Fibroblast of lung (primary cell): ENCODE measurements around the gene DCST2. TPM values are rescaled to one million over a fixed set of nuclear protein-coding genes. Genes with fewer than 3 reads are reported as not detected.

Experiments
- DNase-seq, 2 donors: peaks; one replicate each; pipeline versions ENCODE4 v3.0.0 to v3.0.0-alpha.2; 2010; ENCODE audit warnings: low read depth in 2 of 2
- H2AFZ ChIP-seq: 2 replicates; pipeline ENCODE4 v1.5.1; 2012; ENCODE audit warnings: low read length, control low read depth, inconsistent platforms
- H3K27ac ChIP-seq: 2 replicates; pipeline ENCODE4 v1.5.1; 2011; ENCODE audit warnings: low read length, control low read depth; ENCODE audit not compliant: insufficient read depth
- H3K27me3 ChIP-seq: 2 replicates; pipeline ENCODE4 v1.5.1; 2011; ENCODE audit warnings: mild to moderate bottlenecking, low read length; ENCODE audit not compliant: control insufficient read depth, insufficient read depth
- H3K36me3 ChIP-seq: 2 replicates; pipeline ENCODE4 v1.5.1; 2011; ENCODE audit warnings: low read length; ENCODE audit not compliant: control insufficient read depth, insufficient read depth
- H3K4me1 ChIP-seq: 2 replicates; pipeline ENCODE4 v1.5.1; 2011; ENCODE audit warnings: low read length; ENCODE audit not compliant: control insufficient read depth, insufficient read depth; ENCODE audit errors: extremely low read depth
- H3K4me2 ChIP-seq: 2 replicates; pipeline ENCODE4 v1.5.1; 2011; ENCODE audit warnings: low read length, control low read depth; ENCODE audit not compliant: insufficient read depth; ENCODE audit errors: extremely low read depth
- H3K4me3 ChIP-seq, 4 experiments: fragments of 200-600 bp in 1 of 4; sonication (generic) in 1 of 4; replicated peaks in 1 of 4; 2 replicates each; pipeline ENCODE4 v1.5.1; 2011 to 2016; ENCODE audit warnings: low read length in 4 of 4, low read depth in 3 of 4, mild to moderate bottlenecking in 3 of 4, control low read depth in 2 of 4, inconsistent platforms in 1 of 4, mixed read lengths in 1 of 4; ENCODE audit not compliant: insufficient read depth in 1 of 4; ENCODE audit errors: control extremely low read depth in 1 of 4
- H3K79me2 ChIP-seq: 2 replicates; pipeline ENCODE4 v1.5.1; 2012; ENCODE audit warnings: mild to moderate bottlenecking, low read length, inconsistent platforms; ENCODE audit not compliant: control insufficient read depth, insufficient read depth
- H3K9ac ChIP-seq: 2 replicates; pipeline ENCODE4 v1.5.1; 2011; ENCODE audit warnings: mild to moderate bottlenecking, low read length, control low read depth; ENCODE audit not compliant: insufficient read depth
- H3K9me3 ChIP-seq: 2 replicates; pipeline ENCODE4 v1.5.1; 2012; ENCODE audit warnings: low read depth, low read length; ENCODE audit not compliant: control insufficient read depth, insufficient read depth
- H4K20me1 ChIP-seq: 2 replicates; pipeline ENCODE4 v1.5.1; 2011; ENCODE audit warnings: low read length; ENCODE audit not compliant: control insufficient read depth, insufficient read depth; ENCODE audit errors: extremely low read depth
- EZH2 ChIP-seq: IDR thresholded peaks from 2 replicates; pipeline ENCODE4 v1.5.1; 2012; ENCODE audit warnings: low read length, control low read depth, mild to moderate bottlenecking; ENCODE audit errors: missing control alignments
- polyA plus RNA-seq, 2 donors: library from polyadenylated mRNA; depleted of rRNA in 1 of 2; stranded (reverse) in 1 of 2; unstranded in 1 of 2; fragments of >200 nt; gene quantifications; 2 replicates each; pipeline ENCODE4 v1.2.1, GENCODE V29; 2011 to 2012; ENCODE audit warnings: missing spikeins in 1 of 2
- total RNA-seq: library from RNA; depleted of rRNA; stranded (reverse); fragments of >200 nt; gene quantifications from 2 replicates; pipeline ENCODE4 v1.2.1, GENCODE V29; 2014
- TF ChIP-seq, protein P1 (sequence below), 2 donors: IDR thresholded peaks in 1 of 2; conservative IDR thresholded peaks in 1 of 2; 1 replicate in 1 of 2; 2 replicates in 1 of 2; pipeline ENCODE4 v1.5.1; 2011 to 2012; ENCODE audit warnings: low read length in 2 of 2, control low read depth in 1 of 2, inconsistent platforms in 1 of 2, low read depth in 1 of 2, mild to moderate bottlenecking in 1 of 2

The DCST2 gene
- total and polyA plus RNA-seq, 2 donors (not counting 1 experiment from before 2014, with no cell fraction given), result 0.06 to 0.17 TPM

DNA sequence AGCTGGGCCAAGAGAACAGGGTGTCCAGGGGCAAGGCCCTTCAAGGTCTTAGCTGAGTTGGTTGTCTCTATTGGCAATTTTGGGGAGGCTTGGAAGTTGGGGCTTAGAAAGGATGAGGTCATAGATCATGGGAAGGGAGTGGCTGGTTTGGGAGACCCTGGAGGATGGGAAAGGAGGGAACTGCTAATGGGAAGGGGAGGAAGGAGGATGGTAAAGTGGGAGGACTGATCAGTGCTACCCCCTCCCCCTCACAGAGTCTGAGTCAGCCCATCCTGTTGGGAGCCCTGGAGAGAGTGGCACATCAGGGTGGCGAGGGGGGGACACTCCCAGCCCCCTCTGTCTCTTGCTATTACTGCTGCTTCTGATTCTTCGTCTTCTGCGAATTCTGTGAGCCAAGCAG, 35.0 kb upstream of the DCST2 start:
- H3K4me3 ChIP-seq, result no peak overlapping the region
- H3K4me2 ChIP-seq, result no peak overlapping the region
- no peak overlapping the region for H3K9ac ChIP-seq
- H3K27ac ChIP-seq, result no peak overlapping the region
- H3K79me2 ChIP-seq, result no peaks in the 10 kb centered on the region
- peaks cover 11% of the 10 kb centered on the region for H3K27me3 ChIP-seq
- H3K36me3 ChIP-seq, result no peaks in the 10 kb centered on the region
- H4K20me1 ChIP-seq, result no peaks in the 10 kb centered on the region
- H3K4me1 ChIP-seq, result peaks cover 5% of the 10 kb centered on the region
- DNase-seq, result no peak
- H2AFZ ChIP-seq, result no peak overlapping the region
- TF ChIP-seq EZH2, result no peak
- TF ChIP-seq, protein P1, sequence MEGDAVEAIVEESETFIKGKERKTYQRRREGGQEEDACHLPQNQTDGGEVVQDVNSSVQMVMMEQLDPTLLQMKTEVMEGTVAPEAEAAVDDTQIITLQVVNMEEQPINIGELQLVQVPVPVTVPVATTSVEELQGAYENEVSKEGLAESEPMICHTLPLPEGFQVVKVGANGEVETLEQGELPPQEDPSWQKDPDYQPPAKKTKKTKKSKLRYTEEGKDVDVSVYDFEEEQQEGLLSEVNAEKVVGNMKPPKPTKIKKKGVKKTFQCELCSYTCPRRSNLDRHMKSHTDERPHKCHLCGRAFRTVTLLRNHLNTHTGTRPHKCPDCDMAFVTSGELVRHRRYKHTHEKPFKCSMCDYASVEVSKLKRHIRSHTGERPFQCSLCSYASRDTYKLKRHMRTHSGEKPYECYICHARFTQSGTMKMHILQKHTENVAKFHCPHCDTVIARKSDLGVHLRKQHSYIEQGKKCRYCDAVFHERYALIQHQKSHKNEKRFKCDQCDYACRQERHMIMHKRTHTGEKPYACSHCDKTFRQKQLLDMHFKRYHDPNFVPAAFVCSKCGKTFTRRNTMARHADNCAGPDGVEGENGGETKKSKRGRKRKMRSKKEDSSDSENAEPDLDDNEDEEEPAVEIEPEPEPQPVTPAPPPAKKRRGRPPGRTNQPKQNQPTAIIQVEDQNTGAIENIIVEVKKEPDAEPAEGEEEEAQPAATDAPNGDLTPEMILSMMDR (conservative IDR thresholded peaks at IDR 0.05 in 1 of 2, IDR thresholded peaks at IDR 0.05 in 1 of 2; ENCODE audit: low read depth in 1 of 2, low read length in 2 of 2), result no peak
- no peaks in the 10 kb centered on the region for H3K9me3 ChIP-seq

- Histone ChIP-seq H2AFZ (no peak overlapping the region), H3K9me3 (no peaks in the 10 kb centered on the region), H4K20me1 (no peaks in the 10 kb centered on the region), H3K4me1 (peaks cover 13% of the 10 kb centered on the region), H3K4me3 (no peak overlapping the region), H3K4me2 (no peak overlapping the region), H3K27ac (no peak overlapping the region), H3K79me2 (no peaks in the 10 kb centered on the region), H3K27me3 (no peaks in the 10 kb centered on the region), H3K36me3 (no peaks in the 10 kb centered on the region), H3K9ac (no peak overlapping the region)
- no peak for TF ChIP-seq EZH2
- TF ChIP-seq, protein P1 (conservative IDR thresholded peaks at IDR 0.05 in 1 of 2, IDR thresholded peaks at IDR 0.05 in 1 of 2; ENCODE audit: low read depth in 1 of 2, low read length in 2 of 2), result no peak
- DNase-seq, result no peak
Observed at GRCh38 chr1:155066777-155067176, 33.2 kb upstream of the DCST2 start.

- no peaks in the 10 kb centered on the region for H3K9me3 ChIP-seq
- H3K4me3 ChIP-seq, result peak overlapping the region in 1 of 4 experiments; percentile 83
- H2AFZ ChIP-seq, result no peak overlapping the region
- no peak overlapping the region for H3K9ac ChIP-seq
- no peak overlapping the region for H3K27ac ChIP-seq
- H3K4me2 ChIP-seq, result no peak overlapping the region
- DNase-seq, result no peak
- H3K79me2 ChIP-seq, result no peaks in the 10 kb centered on the region
- TF ChIP-seq, protein P1 (conservative IDR thresholded peaks at IDR 0.05 in 1 of 2, IDR thresholded peaks at IDR 0.05 in 1 of 2; ENCODE audit: low read depth in 1 of 2, low read length in 2 of 2), result no peak
- TF ChIP-seq EZH2, result no peak
- H3K27me3 ChIP-seq, result no peaks in the 10 kb centered on the region
- no peaks in the 10 kb centered on the region for H4K20me1 ChIP-seq
- peaks cover 10% of the 10 kb centered on the region for H3K4me1 ChIP-seq
- H3K36me3 ChIP-seq, result peaks cover 2% of the 10 kb centered on the region
Observed at GRCh38 chr1:155064832-155065429, 31.4 kb upstream of the DCST2 start.
